ENCODE results near the gene CMTM6.

DNA sequence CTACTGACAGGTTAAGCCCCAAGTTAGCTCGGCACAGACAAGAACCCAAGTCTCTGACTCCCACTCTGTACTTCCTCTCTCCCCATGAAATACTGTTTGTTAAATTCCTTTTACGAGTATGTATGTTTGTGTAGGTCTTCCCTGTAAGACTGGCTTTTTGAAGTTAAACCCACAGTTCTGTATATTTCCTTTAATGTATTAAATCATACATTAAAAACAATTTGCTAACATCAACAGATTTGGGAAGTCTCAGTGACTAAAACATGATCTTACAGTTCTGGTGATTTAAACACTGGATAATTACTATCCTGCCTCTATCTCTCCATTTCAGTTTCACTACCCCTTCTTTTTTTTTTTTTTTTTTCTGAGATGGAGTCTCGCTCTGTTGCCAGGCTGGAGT, 4.4 kb downstream of the CMTM6 start:
- TF ChIP-seq, protein P1, sequence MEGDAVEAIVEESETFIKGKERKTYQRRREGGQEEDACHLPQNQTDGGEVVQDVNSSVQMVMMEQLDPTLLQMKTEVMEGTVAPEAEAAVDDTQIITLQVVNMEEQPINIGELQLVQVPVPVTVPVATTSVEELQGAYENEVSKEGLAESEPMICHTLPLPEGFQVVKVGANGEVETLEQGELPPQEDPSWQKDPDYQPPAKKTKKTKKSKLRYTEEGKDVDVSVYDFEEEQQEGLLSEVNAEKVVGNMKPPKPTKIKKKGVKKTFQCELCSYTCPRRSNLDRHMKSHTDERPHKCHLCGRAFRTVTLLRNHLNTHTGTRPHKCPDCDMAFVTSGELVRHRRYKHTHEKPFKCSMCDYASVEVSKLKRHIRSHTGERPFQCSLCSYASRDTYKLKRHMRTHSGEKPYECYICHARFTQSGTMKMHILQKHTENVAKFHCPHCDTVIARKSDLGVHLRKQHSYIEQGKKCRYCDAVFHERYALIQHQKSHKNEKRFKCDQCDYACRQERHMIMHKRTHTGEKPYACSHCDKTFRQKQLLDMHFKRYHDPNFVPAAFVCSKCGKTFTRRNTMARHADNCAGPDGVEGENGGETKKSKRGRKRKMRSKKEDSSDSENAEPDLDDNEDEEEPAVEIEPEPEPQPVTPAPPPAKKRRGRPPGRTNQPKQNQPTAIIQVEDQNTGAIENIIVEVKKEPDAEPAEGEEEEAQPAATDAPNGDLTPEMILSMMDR (IDR thresholded peaks at IDR 0.05; ENCODE audit: borderline replicate concordance, extremely low read depth, low read length, poor library complexity, severe bottlenecking), result no peak
- TF ChIP-seq EZH2 (IDR thresholded peaks at IDR 0.05; ENCODE audit: borderline replicate concordance, low read depth, low read length, severe bottlenecking), result no peak
